ENCODE measurements around the gene KHSRP. TPM values are rescaled to one million over a fixed set of nuclear protein-coding genes. Genes with fewer than 3 reads are reported as not detected.

Gene KHSRP
- total and polyA plus RNA-seq, 2 of the 13 experiments (the other 11 are each of a cell fraction or from before 2014, with no cell fraction given), result 72.1 to 129 TPM

- TF ChIP-seq ZBTB44 (CRISPR knock-in tag; IDR thresholded peaks at IDR 0.05), result no peak
- TF ChIP-seq MAZ (IDR thresholded peaks at IDR 0.05; ENCODE audit: borderline replicate concordance, low read depth, low read length), result 0 out of 2 replicates have a peak, but pooled peaks have one; percentile 27
- no peak for TF ChIP-seq MAZ (CRISPR knock-in tag; IDR thresholded peaks at IDR 0.05; ENCODE audit: low read depth)
- TF ChIP-seq KDM3A (CRISPR knock-in tag; IDR thresholded peaks at IDR 0.05; ENCODE audit: low read depth), result no peak
- no peak for TF ChIP-seq ZNF607 (CRISPR knock-in tag; IDR thresholded peaks at IDR 0.05; ENCODE audit: borderline replicate concordance)
- no peak for TF ChIP-seq ZNF12 (CRISPR knock-in tag; IDR thresholded peaks at IDR 0.05)
- no peak for TF ChIP-seq ZNF710 (CRISPR knock-in tag; IDR thresholded peaks at IDR 0.05; ENCODE audit: borderline replicate concordance)
- peak in 1 of 2 experiments; percentile 51; a peak in 2 of 4 replicates for TF ChIP-seq HMGXB4 (CRISPR knock-in tag; IDR thresholded peaks at IDR 0.05; ENCODE audit: borderline replicate concordance in 1 of 2, low read depth in 1 of 2)
- no peak for TF ChIP-seq CAMTA2 (CRISPR knock-in tag; IDR thresholded peaks at IDR 0.05; ENCODE audit: borderline replicate concordance)
- no peak for TF ChIP-seq ARID2 (CRISPR knock-in tag; IDR thresholded peaks at IDR 0.05; ENCODE audit: borderline replicate concordance)
- TF ChIP-seq ZFY (CRISPR knock-in tag; IDR thresholded peaks at IDR 0.05), result 0 out of 2 replicates have a peak, but pooled peaks have one; percentile 21
- TF ChIP-seq CBX2 (IDR thresholded peaks at IDR 0.05; ENCODE audit: low read depth, low read length), result no peak
- no peak for TF ChIP-seq CBX2 (CRISPR knock-in tag; IDR thresholded peaks at IDR 0.05; ENCODE audit: low read depth)
- TF ChIP-seq TRIM24 (CRISPR knock-in tag; IDR thresholded peaks at IDR 0.05), result no peak
- 0 out of 2 replicates have a peak, but pooled peaks have one; percentile 29 for TF ChIP-seq SP2 (CRISPR knock-in tag; IDR thresholded peaks at IDR 0.05)
- peak; percentile 51 for TF ChIP-seq SP4 (CRISPR knock-in tag; IDR thresholded peaks at IDR 0.05)
- no peak for TF ChIP-seq SCMH1 (CRISPR knock-in tag; IDR thresholded peaks at IDR 0.05; ENCODE audit: borderline replicate concordance)
- TF ChIP-seq FOXO1 (CRISPR knock-in tag; IDR thresholded peaks at IDR 0.05), result no peak
- no peak for TF ChIP-seq MLLT10 (CRISPR knock-in tag; IDR thresholded peaks at IDR 0.05)
- TF ChIP-seq MAFF (IDR thresholded peaks at IDR 0.05; ENCODE audit: low read depth, low read length), result no peak
- TF ChIP-seq ZNF574 (CRISPR knock-in tag; IDR thresholded peaks at IDR 0.05), result no peak
These were observed 964 bp downstream of the KHSRP start (continued) for GRCh38 chr19:6423499-6424194.
